ENCODE measurements around the gene PP2D1.

The PP2D1 gene

DNA sequence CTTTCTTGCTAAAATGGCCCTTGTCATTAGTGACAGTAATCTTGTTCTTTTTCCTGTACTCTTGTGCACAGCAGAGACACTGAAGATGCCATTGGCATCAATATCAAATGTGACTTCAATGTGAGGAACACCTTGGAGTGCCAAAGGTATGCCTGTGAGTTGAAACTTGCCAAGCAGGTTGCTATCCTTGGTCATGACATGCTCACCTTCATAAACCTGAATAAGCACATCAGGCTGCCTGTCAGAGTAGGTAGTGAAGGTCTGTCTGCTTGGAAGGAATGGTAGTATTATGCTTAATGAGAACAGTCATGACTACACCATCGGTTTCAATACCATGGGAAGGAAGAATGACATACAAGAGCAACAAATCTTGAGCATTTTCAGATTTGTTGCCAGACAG is 71.4 kb downstream of the PP2D1 start:
- no peak for DNase-seq (ENCODE audit: low read depth in 2 of 2)
- TF ChIP-seq, protein P1, sequence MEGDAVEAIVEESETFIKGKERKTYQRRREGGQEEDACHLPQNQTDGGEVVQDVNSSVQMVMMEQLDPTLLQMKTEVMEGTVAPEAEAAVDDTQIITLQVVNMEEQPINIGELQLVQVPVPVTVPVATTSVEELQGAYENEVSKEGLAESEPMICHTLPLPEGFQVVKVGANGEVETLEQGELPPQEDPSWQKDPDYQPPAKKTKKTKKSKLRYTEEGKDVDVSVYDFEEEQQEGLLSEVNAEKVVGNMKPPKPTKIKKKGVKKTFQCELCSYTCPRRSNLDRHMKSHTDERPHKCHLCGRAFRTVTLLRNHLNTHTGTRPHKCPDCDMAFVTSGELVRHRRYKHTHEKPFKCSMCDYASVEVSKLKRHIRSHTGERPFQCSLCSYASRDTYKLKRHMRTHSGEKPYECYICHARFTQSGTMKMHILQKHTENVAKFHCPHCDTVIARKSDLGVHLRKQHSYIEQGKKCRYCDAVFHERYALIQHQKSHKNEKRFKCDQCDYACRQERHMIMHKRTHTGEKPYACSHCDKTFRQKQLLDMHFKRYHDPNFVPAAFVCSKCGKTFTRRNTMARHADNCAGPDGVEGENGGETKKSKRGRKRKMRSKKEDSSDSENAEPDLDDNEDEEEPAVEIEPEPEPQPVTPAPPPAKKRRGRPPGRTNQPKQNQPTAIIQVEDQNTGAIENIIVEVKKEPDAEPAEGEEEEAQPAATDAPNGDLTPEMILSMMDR (IDR thresholded peaks at IDR 0.05; ENCODE audit: low read depth, low read length): no peak
- H3K4me3 ChIP-seq (replicated peaks in 1 of 2; ENCODE audit: low read depth in 2 of 2, low read length in 2 of 2): no peak overlapping the region

DNA sequence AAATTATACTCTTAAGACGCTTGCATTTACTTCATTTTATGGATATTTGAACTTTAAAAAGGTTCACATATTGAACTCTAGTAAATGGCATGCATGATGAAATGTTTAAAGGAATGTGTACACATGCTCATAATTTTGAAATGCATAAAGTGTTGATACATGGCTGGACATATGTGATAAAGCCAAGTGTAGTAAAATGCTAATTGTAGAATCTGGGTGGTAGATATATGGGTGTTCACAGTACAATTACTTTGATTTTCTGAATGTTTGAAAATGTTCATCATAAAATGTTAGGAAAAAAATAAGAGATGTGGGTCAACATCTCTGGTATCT is 73.8 kb downstream of the PP2D1 start:
- H3K4me3 ChIP-seq (replicated peaks in 1 of 2; ENCODE audit: low read depth in 2 of 2, low read length in 2 of 2): no peak overlapping the region
- no peak for DNase-seq (ENCODE audit: low read depth in 2 of 2)
- TF ChIP-seq, protein P1 (IDR thresholded peaks at IDR 0.05; ENCODE audit: low read depth, low read length): no peak

DNA sequence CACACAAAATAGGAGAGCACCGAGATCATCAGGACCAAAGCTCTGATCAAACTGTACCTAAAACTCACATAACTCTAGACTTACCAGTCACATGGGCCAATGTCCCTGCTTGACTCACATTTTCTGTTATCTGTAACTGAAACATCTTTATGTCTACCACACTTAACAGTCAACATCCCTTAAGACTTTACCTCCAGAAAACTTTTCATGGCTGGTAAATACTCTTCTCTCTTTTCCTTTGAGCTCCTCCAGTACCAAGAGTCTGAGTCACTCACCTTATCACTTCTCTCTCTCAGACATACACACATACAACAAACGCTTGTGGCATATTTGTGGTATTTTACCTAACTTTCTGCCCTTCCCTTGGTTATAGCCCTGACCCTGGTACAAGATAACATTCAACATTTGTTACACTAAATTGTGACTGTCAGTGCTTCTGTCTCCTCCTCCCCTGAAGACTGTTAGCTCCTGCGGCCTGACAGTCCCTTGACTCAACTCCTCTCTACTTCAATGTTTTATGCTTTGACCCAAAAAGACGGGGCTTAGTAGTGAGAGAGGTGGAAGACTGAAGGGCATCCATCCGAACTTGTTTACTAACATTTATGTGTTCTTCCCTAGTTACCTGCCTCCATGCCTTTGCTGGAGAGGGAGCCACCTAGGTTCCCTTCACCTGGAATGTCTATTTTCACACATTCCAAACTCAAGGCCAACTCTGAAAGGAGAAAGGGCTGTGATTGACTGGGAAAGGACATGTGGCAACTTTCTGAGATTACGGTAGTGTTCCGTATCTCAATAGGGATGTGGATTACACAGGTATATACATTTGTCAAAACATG is 74.4 kb downstream of the PP2D1 start:
- DNase-seq (ENCODE audit: low read depth in 2 of 2): peak; percentile 29 to 41
- H3K4me3 ChIP-seq (replicated peaks in 1 of 2; ENCODE audit: low read depth in 2 of 2, low read length in 2 of 2): no peak overlapping the region

More for the DNA sequence above, 74.4 kb downstream of the PP2D1 start:
- TF ChIP-seq, protein P1 (IDR thresholded peaks at IDR 0.05; ENCODE audit: low read depth, low read length): no peak

All from cardiac fibroblast (primary cell).